A673 (cell line): Measurements from ENCODE around the gene PTK7.

Experiments
- EZH2 ChIP-seq: fragments of 200-600 bp; sonication (generic); IDR thresholded peaks from 2 replicates; pipeline ENCODE4 v1.6.1; 2017; ENCODE audit warnings: borderline replicate concordance, low read depth, mild to moderate bottlenecking, mixed read lengths, antibody characterized with exemption, low read length; ENCODE audit not compliant: poor library complexity, severe bottlenecking
- TF ChIP-seq, protein P1 (sequence below): fragments of 300-800, 200-600 bp; sonication (generic); conservative IDR thresholded peaks from 2 replicates; pipeline ENCODE4 v1.5.1; 2017; ENCODE audit warnings: low read depth, mild to moderate bottlenecking, antibody characterized with exemption, low read length, moderate library complexity, mixed read lengths

DNA sequence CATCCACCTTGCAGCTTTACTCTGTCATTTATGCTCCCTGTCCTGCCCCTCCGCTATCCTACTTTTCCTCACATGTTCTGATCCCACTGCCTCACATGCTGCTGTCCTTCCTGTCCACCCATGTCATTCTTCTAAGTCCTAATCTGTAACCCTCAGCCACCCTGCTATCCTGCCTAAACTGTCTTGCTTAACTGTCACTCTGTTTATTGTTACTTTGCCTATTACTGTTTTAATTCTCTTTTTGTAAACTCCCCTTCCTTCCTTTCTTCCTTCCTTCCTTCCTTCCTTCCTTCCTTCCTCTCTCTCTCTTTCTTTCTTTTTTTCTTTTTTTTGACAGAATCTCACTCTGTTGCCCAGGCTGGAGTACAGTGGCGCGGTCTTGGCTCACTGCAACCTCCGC lies 107.3 kb downstream of the PTK7 start:
- TF ChIP-seq, protein P1, sequence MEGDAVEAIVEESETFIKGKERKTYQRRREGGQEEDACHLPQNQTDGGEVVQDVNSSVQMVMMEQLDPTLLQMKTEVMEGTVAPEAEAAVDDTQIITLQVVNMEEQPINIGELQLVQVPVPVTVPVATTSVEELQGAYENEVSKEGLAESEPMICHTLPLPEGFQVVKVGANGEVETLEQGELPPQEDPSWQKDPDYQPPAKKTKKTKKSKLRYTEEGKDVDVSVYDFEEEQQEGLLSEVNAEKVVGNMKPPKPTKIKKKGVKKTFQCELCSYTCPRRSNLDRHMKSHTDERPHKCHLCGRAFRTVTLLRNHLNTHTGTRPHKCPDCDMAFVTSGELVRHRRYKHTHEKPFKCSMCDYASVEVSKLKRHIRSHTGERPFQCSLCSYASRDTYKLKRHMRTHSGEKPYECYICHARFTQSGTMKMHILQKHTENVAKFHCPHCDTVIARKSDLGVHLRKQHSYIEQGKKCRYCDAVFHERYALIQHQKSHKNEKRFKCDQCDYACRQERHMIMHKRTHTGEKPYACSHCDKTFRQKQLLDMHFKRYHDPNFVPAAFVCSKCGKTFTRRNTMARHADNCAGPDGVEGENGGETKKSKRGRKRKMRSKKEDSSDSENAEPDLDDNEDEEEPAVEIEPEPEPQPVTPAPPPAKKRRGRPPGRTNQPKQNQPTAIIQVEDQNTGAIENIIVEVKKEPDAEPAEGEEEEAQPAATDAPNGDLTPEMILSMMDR = no peak
- no peak for TF ChIP-seq EZH2
